IMR-90 (cell line): Measurements from ENCODE around the gene DOCK9. TPM values are rescaled to one million over a fixed set of nuclear protein-coding genes. Genes with fewer than 3 reads are reported as not detected.

Experiments
- ATAC-seq: fragments of 200-7000 bp; cut with Tn5 transposase; 2 replicates; pipeline ENCODE4 v1.9.1; 2020; ENCODE audit warnings: low read depth, mild to moderate bottlenecking, moderate library complexity
- BruUV-seq: library from RNA; stranded (reverse); fragments of 400-500 nt; replicated peaks from 2 replicates; lab custom pipeline; 2021; lab: Mats Ljungman, UMichigan
- CTCF ChIA-PET: fragments of 300-600 bp; formaldehyde crosslinking; extraction: SDS; loops from one replicate; lab custom pipeline; 2021; ENCODE audit warnings: antibody characterized with exemption; lab: Yijun Ruan, JAX
- POLR2A ChIA-PET: fragments of 300-600 bp; sonication (Branson Sonifier 250); formaldehyde crosslinking; loops from one replicate; lab custom pipeline; 2022; ENCODE audit warnings: antibody characterized with exemption; ENCODE audit not compliant: unreplicated experiment; lab: Charles Lee
- DNase-seq: peaks from one replicate; pipeline ENCODE4 v3.0.0; 2013
- H2AFZ ChIP-seq: replicated peaks from 2 replicates; pipeline ENCODE3; 2013; ENCODE audit warnings: low read length, mild to moderate bottlenecking; ENCODE audit not compliant: poor library complexity
- H2AK5ac ChIP-seq: 2 replicates; pipeline ENCODE4 v1.6.1; 2013; ENCODE audit warnings: low read depth, low read length, inconsistent platforms
- H2AK9ac ChIP-seq: replicated peaks from 2 replicates; pipeline ENCODE3; 2013; ENCODE audit warnings: mild to moderate bottlenecking, low read depth, low read length, moderate library complexity; ENCODE audit not compliant: poor library complexity
- H2BK120ac ChIP-seq: 2 replicates; pipeline ENCODE4 v1.6.1; 2013; ENCODE audit warnings: low read depth, low read length, inconsistent platforms
- H2BK15ac ChIP-seq: 3 replicates; pipeline ENCODE4 v1.6.1; 2013; ENCODE audit warnings: low read depth, low read length, inconsistent platforms
- H2BK20ac ChIP-seq: 2 replicates; pipeline ENCODE4 v1.6.1; 2013; ENCODE audit warnings: low read depth, mild to moderate bottlenecking, inconsistent platforms, low read length, moderate library complexity
- H2BK5ac ChIP-seq: 2 replicates; pipeline ENCODE4 v1.6.1; 2013; ENCODE audit warnings: mild to moderate bottlenecking, low read depth, low read length, inconsistent platforms; ENCODE audit not compliant: poor library complexity, severe bottlenecking
- H3K14ac ChIP-seq: replicated peaks from 2 replicates; pipeline ENCODE4 v1.6.1; 2013; ENCODE audit warnings: low read depth, low read length, inconsistent platforms
- H3K18ac ChIP-seq: 2 replicates; pipeline ENCODE4 v1.6.1; 2013; ENCODE audit warnings: low read depth, low read length, control low read depth
- H3K23ac ChIP-seq: 2 replicates; pipeline ENCODE4 v1.6.1; 2013; ENCODE audit warnings: low read depth, low read length, inconsistent platforms
- H3K27ac ChIP-seq: 2 replicates; pipeline ENCODE4 v1.5.1; 2013; ENCODE audit warnings: mild to moderate bottlenecking, control low read depth, low read length; ENCODE audit not compliant: insufficient read depth
- H3K27me3 ChIP-seq: 2 replicates; pipeline ENCODE4 v1.6.1; 2013; ENCODE audit warnings: low read length; ENCODE audit not compliant: control insufficient read depth, insufficient read depth
- H3K36me3 ChIP-seq: 2 replicates; pipeline ENCODE4 v1.6.1; 2013; ENCODE audit warnings: low read length, mixed read lengths; ENCODE audit not compliant: control insufficient read depth, insufficient read depth
- H3K4ac ChIP-seq: 2 replicates; pipeline ENCODE4 v1.6.1; 2013; ENCODE audit warnings: low read depth, low read length, inconsistent platforms
- H3K4me1 ChIP-seq: 2 replicates; pipeline ENCODE4 v1.6.1; 2013; ENCODE audit warnings: low read length, mixed read lengths; ENCODE audit not compliant: control insufficient read depth, insufficient read depth
- H3K4me2 ChIP-seq: 2 replicates; pipeline ENCODE4 v1.6.1; 2013; ENCODE audit warnings: low read depth, mild to moderate bottlenecking, control low read depth, low read length, moderate library complexity
- H3K4me3 ChIP-seq: 2 replicates; pipeline ENCODE4 v1.5.1; 2013; ENCODE audit warnings: low read depth, mild to moderate bottlenecking, control low read depth, low read length, moderate library complexity; ENCODE audit not compliant: insufficient read depth
- H3K56ac ChIP-seq: 2 replicates; pipeline ENCODE4 v1.6.1; 2013; ENCODE audit warnings: low read length, inconsistent platforms; ENCODE audit not compliant: insufficient read depth; ENCODE audit errors: extremely low read depth
- H3K79me1 ChIP-seq, 2 experiments: 2 replicates each; pipeline ENCODE4 v1.6.1; 2013; ENCODE audit warnings: low read length in 2 of 2, inconsistent platforms in 1 of 2, low read depth in 1 of 2
- H3K9ac ChIP-seq: 2 replicates; pipeline ENCODE4 v1.6.1; 2013; ENCODE audit warnings: low read depth, low read length, control low read depth
- H3K9me1 ChIP-seq: 2 replicates; pipeline ENCODE4 v1.6.1; 2013; ENCODE audit warnings: low read length, inconsistent platforms; ENCODE audit not compliant: insufficient read depth
- H3K9me3 ChIP-seq: 2 replicates; pipeline ENCODE4 v1.6.1; 2013; ENCODE audit warnings: low read length; ENCODE audit not compliant: control insufficient read depth, insufficient read depth
- H4K20me1 ChIP-seq: 2 replicates; pipeline ENCODE4 v1.6.1; 2013; ENCODE audit warnings: low read length, inconsistent platforms; ENCODE audit not compliant: insufficient read depth
- H4K5ac ChIP-seq: 2 replicates; pipeline ENCODE4 v1.6.1; 2013; ENCODE audit warnings: mild to moderate bottlenecking, low read depth, low read length, control low read depth
- H4K8ac ChIP-seq, 2 experiments: 2 replicates each; pipeline ENCODE4 v1.6.1; 2013; ENCODE audit warnings: low read depth in 2 of 2, low read length in 2 of 2, control low read depth in 1 of 2, inconsistent platforms in 1 of 2
- H4K91ac ChIP-seq: 2 replicates; pipeline ENCODE4 v1.6.1; 2013; ENCODE audit warnings: low read depth, low read length, inconsistent platforms; ENCODE audit not compliant: insufficient read depth
- BHLHE40 ChIP-seq: fragments of 150-350 bp; IDR thresholded peaks from 2 replicates; pipeline ENCODE4 v1.6.1; 2016; ENCODE audit warnings: mild to moderate bottlenecking, low read depth, low read length
- CEBPB ChIP-seq: IDR thresholded peaks from 2 replicates; pipeline ENCODE4 v1.6.1; 2012; ENCODE audit warnings: low read depth, low read length, improper control_type of control experiment
- CHD1 ChIP-seq: IDR thresholded peaks from 2 replicates; pipeline ENCODE4 v1.6.1; 2012; ENCODE audit warnings: low read depth, low read length, improper control_type of control experiment
- CTCF ChIP-seq: conservative IDR thresholded peaks from 2 replicates; pipeline ENCODE4 v1.5.1; 2012; ENCODE audit warnings: mild to moderate bottlenecking, low read depth, low read length, improper control_type of control experiment
- ELK1 ChIP-seq: fragments of 150-350 bp; IDR thresholded peaks from 2 replicates; pipeline ENCODE4 v1.6.1; 2016; ENCODE audit warnings: low read depth, mild to moderate bottlenecking, low read length, moderate library complexity, borderline replicate concordance
- FOS ChIP-seq: fragments of 150-350 bp; IDR thresholded peaks from 2 replicates; pipeline ENCODE4 v1.6.1; 2016; ENCODE audit warnings: low read depth, low read length
- MAFK ChIP-seq: IDR thresholded peaks from 2 replicates; pipeline ENCODE4 v1.6.1; 2012; ENCODE audit warnings: low read depth, low read length, improper control_type of control experiment
- MAZ ChIP-seq: IDR thresholded peaks from 2 replicates; pipeline ENCODE4 v1.6.1; 2012; ENCODE audit warnings: low read depth, mild to moderate bottlenecking, low read length, improper control_type of control experiment, moderate library complexity, borderline replicate concordance
- MXI1 ChIP-seq: IDR thresholded peaks from 2 replicates; pipeline ENCODE4 v1.6.1; 2012; ENCODE audit warnings: low read depth, mild to moderate bottlenecking, low read length, moderate library complexity, borderline replicate concordance
- NFE2L2 ChIP-seq: fragments of 150-350 bp; IDR thresholded peaks from 2 replicates; pipeline ENCODE4 v1.6.1; 2016; ENCODE audit warnings: low read depth, mild to moderate bottlenecking, low read length
- POLR2A ChIP-seq: IDR thresholded peaks from 2 replicates; pipeline ENCODE4 v1.6.1; 2012; ENCODE audit warnings: mild to moderate bottlenecking, low read depth, low read length
- RAD21 ChIP-seq: IDR thresholded peaks from 2 replicates; pipeline ENCODE4 v1.6.1; 2012; ENCODE audit warnings: low read length, improper control_type of control experiment
- RCOR1 ChIP-seq: IDR thresholded peaks from 2 replicates; pipeline ENCODE4 v1.6.1; 2012; ENCODE audit warnings: mild to moderate bottlenecking, low read length, improper control_type of control experiment; ENCODE audit not compliant: insufficient replicate concordance
- RFX5 ChIP-seq: IDR thresholded peaks from 2 replicates; pipeline ENCODE4 v1.8.0; 2012; ENCODE audit warnings: low read depth, mild to moderate bottlenecking, low read length, moderate library complexity
- SMC3 ChIP-seq: fragments of 150-350 bp; IDR thresholded peaks from 2 replicates; pipeline ENCODE4 v1.6.1; 2016; ENCODE audit warnings: low read depth, mild to moderate bottlenecking, antibody characterized with exemption, low read length, moderate library complexity
- USF2 ChIP-seq: fragments of 150-350 bp; IDR thresholded peaks from 2 replicates; pipeline ENCODE4 v1.6.1; 2017; ENCODE audit warnings: mild to moderate bottlenecking, antibody characterized with exemption, low read length, low read depth
- WGBS, 2 experiments: methylation state at CpG; one replicate each; pipeline versions ENCODE4 v1.1.5 to v1.1.7; 2013; ENCODE audit warnings: missing lambda C conversion rate in 2 of 2; ENCODE audit not compliant: insufficient read length in 1 of 2; ENCODE audit errors: extremely low coverage in 2 of 2; 5-methylcytosine and 5-hydroxymethylcytosine counted together
- dilution Hi-C: fragments of 300-500 bp; cut with HindIII; formaldehyde crosslinking; loops from one replicate; pipeline ENCODE4 v1.14.3; 2018; ENCODE audit warnings: low sequenced_read_pairs; ENCODE audit not compliant: unreplicated experiment
- in situ Hi-C: fragments of 300-500 bp; cut with MboI; formaldehyde crosslinking; loops from 3 replicates; pipeline ENCODE4 v1.14.3; 2019; ENCODE audit warnings: low sequenced_read_pairs, inconsistent platforms, mixed read lengths
- intact Hi-C: fragments of 100-400 bp; cut with micrococcal nuclease; formaldehyde crosslinking; loops from 2 replicates; pipeline ENCODE4 v1.10.0; 2022
- polyA plus RNA-seq, 3 experiments: library from polyadenylated mRNA; depleted of rRNA; stranded (reverse); fragments of >200 nt; gene quantifications; 2 replicates each; pipeline ENCODE4 v1.2.3, GENCODE V29; 2012; ENCODE audit warnings: low replicate concordance in 1 of 3
- total RNA-seq: library from RNA; depleted of rRNA; stranded (reverse); fragments of >200 nt; gene quantifications from 2 replicates; pipeline ENCODE4 v1.2.3, GENCODE V29; 2012

The DOCK9 gene
- total and polyA plus RNA-seq, 2 of the 4 experiments (the other 2 are of a cell fraction), result 4.8 to 7.2 TPM

GRCh38 chr13:98781905-98782304, 196.0 kb downstream of the DOCK9 start:
- Histone ChIP-seq H2AK9ac (no peak overlapping the region), H2BK20ac (no peak overlapping the region), H2AK5ac (no peak overlapping the region), H3K23ac (no peak overlapping the region), H3K79me1 (no peaks in the 10 kb centered on the region), H4K5ac (no peak overlapping the region), H3K56ac (no peak overlapping the region), H2BK120ac (no peak overlapping the region), H3K4ac (no peak overlapping the region), H3K9ac (no peak overlapping the region), H3K18ac (no peak overlapping the region), H3K14ac (no peak overlapping the region), H4K91ac (no peak overlapping the region), H4K20me1 (no peaks in the 10 kb centered on the region), H3K9me3 (no peaks in the 10 kb centered on the region; the same call in 1 of the 2 replicates), H3K4me3 (no peak overlapping the region), H2BK15ac (no peak overlapping the region), H3K36me3 (no peaks in the 10 kb centered on the region), H3K9me1 (no peaks in the 10 kb centered on the region; the same call in 1 of the 2 replicates), H3K4me1 (no peaks in the 10 kb centered on the region), H3K4me2 (no peak overlapping the region), H2AFZ (no peak overlapping the region), H2BK5ac (no peak overlapping the region), H3K27me3 (peaks cover 37% of the 10 kb centered on the region), H4K8ac (no peak overlapping the region), H3K27ac (no peak overlapping the region)
- BruUV-seq, result no TSS peak
- in situ Hi-C loops, result no loop called here
- CTCF ChIA-PET, result no interaction called here
- intact Hi-C loops, result no loop called here
- TF ChIP-seq RAD21, result no peak
- TF ChIP-seq CHD1, result no peak
- TF ChIP-seq MAZ, result no peak
- TF ChIP-seq USF2, result no peak
- no peak for TF ChIP-seq NFE2L2
- no peak for TF ChIP-seq MAFK
- TF ChIP-seq FOS, result no peak
- no peak for TF ChIP-seq MXI1
- no peak for TF ChIP-seq POLR2A
- no peak for TF ChIP-seq RFX5
- no peak for TF ChIP-seq BHLHE40
- TF ChIP-seq SMC3, result no peak
- no peak for TF ChIP-seq CTCF
- no peak for TF ChIP-seq CEBPB
- TF ChIP-seq RCOR1, result no peak
- TF ChIP-seq ELK1, result no peak
- WGBS, 2 experiments, result 80% methylated on average over 3 of the region's 7 CpGs; no CpG with 5 or more reads in 1 of the 2 experiments
- POLR2A ChIA-PET, result no interaction called here
- no peak for DNase-seq
- dilution Hi-C loops, result no loop called here
- no peak for ATAC-seq
